GM06990 (cell line): ENCODE data around the gene AHSG.
"Not testable (repeated sequence)": the region's sequence is repeated elsewhere in the genome, so short reads cannot be mapped to it uniquely, and the experiment has no call there.

Experiments
- DNase-seq: peaks from one replicate; pipeline ENCODE4 v3.0.0-alpha.2; 2011; ENCODE audit not compliant: insufficient read length; ENCODE audit errors: extremely low read depth
- H3K27me3 ChIP-seq: replicated peaks from 2 replicates; pipeline ENCODE4 v1.6.0; 2011; ENCODE audit warnings: low read length; ENCODE audit not compliant: control insufficient read depth, insufficient read depth
- H3K36me3 ChIP-seq: 2 replicates; pipeline ENCODE4 v1.5.1; 2011; ENCODE audit warnings: low read length; ENCODE audit not compliant: control insufficient read depth, insufficient read depth
- H3K4me3 ChIP-seq: replicated peaks from 2 replicates; pipeline ENCODE4 v1.5.1; 2011; ENCODE audit warnings: low read depth, mild to moderate bottlenecking, control low read depth, low read length
- TF ChIP-seq, protein P1 (sequence below): IDR thresholded peaks from 2 replicates; pipeline ENCODE4 v1.5.1; 2011; ENCODE audit warnings: low read length, control low read depth, mild to moderate bottlenecking, inconsistent platforms; ENCODE audit not compliant: insufficient read depth, poor library complexity, severe bottlenecking

AHSG gene

GRCh38 chr3:186612721-186613636, at the start of gene AHSG:
Gene AHSG (plus strand): TSS chr3:186613060. CDS start chr3:186613142, 82 bp downstream.
- no peak within 1 kb of the TSS for H3K4me3 ChIP-seq
- H3K27me3 ChIP-seq, result peaks cover 1% of the 10 kb centered on the region
- TF ChIP-seq, protein P1, sequence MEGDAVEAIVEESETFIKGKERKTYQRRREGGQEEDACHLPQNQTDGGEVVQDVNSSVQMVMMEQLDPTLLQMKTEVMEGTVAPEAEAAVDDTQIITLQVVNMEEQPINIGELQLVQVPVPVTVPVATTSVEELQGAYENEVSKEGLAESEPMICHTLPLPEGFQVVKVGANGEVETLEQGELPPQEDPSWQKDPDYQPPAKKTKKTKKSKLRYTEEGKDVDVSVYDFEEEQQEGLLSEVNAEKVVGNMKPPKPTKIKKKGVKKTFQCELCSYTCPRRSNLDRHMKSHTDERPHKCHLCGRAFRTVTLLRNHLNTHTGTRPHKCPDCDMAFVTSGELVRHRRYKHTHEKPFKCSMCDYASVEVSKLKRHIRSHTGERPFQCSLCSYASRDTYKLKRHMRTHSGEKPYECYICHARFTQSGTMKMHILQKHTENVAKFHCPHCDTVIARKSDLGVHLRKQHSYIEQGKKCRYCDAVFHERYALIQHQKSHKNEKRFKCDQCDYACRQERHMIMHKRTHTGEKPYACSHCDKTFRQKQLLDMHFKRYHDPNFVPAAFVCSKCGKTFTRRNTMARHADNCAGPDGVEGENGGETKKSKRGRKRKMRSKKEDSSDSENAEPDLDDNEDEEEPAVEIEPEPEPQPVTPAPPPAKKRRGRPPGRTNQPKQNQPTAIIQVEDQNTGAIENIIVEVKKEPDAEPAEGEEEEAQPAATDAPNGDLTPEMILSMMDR, result no peak
- no peaks in the 10 kb centered on the region for H3K36me3 ChIP-seq
- no peak for DNase-seq

- TF ChIP-seq, protein P1, result no peak
- no peak for DNase-seq
- no peak overlapping the region for H3K4me3 ChIP-seq
Measured at GRCh38 chr3:186564586-186564985, 48.3 kb upstream of the AHSG start.

DNA sequence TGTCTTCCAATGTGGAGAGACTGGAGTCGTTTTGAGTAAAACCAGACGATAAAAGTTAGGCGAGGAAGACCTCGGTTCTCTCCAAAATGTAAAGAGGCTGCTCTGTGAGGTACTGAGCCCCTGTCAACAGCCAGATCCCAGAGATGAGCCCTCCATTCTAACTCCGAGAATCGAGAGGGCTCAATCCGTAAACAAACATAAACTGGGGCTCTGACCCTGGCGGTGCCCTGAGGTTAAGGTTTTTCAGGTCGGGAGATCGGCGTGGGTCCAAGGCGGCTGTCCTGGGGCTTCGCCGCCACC, 46.1 kb upstream of the AHSG start:
- TF ChIP-seq, protein P1, result no peak
- DNase-seq, result no peak

More at GRCh38 chr3:186564586-186564985, 48.3 kb upstream of the AHSG start:
- Histone ChIP-seq H3K36me3 (no peaks in the 10 kb centered on the region), H3K27me3 (no peaks in the 10 kb centered on the region)

DNA sequence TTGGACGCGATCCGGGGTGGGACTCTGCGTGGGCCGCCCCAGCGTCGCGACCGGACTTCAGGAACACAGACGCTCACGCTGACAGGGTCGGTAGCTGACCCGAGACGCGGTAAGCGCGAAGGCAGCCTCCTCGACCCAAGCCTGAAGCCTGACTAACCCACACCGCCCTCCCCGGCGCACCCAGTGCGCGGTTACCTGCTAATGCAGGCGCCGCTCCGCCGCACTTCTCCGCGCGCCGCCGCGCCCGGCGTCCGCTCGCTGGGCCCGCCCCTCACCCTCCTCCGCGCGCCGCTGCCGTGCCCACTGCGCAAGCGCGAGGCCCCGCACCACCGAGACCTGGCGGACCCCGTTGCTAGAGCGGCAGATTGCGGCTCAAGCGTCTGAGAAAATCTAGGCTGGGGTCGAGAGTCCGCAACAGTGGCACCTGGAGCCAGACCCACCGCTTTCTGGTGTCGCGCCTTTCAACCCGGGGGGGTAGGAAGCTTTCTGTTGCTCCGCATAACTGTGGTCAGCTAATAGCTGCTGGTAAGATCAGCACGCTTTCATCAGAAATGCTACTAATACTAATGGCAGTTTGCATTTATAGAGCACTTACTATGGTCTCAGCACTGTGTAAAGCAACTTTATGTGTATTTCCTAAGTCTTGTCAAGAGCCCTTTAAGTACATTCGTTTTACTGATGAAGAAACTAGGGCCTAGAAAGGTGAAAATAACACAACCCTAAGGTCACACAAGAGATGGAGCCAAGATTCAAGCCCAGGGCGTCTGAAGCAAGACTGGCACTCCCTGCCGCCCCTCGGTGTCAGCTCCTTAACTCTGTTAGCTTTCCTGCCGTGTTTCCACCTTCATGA, 45.6 kb upstream of the AHSG start, which contains the start of gene TBCCD1:
Gene TBCCD1 (minus strand): TSS at position 268 of the 850 bp plus-strand sequence. CDS start 3,010 bp downstream, outside the sequence.
- H3K36me3 ChIP-seq, result no peaks in the 10 kb centered on the region
- TF ChIP-seq, protein P1, result no peak
- H3K4me3 ChIP-seq, result peak within 1 kb of the TSS; percentile 93
- DNase-seq, result peak; percentile 98
- no peaks in the 10 kb centered on the region for H3K27me3 ChIP-seq

More for the DNA sequence above, 46.1 kb upstream of the AHSG start:
- Histone ChIP-seq H3K36me3 (no peaks in the 10 kb centered on the region), H3K27me3 (no peaks in the 10 kb centered on the region), H3K4me3 (peak overlapping the region; percentile 93)

DNA sequence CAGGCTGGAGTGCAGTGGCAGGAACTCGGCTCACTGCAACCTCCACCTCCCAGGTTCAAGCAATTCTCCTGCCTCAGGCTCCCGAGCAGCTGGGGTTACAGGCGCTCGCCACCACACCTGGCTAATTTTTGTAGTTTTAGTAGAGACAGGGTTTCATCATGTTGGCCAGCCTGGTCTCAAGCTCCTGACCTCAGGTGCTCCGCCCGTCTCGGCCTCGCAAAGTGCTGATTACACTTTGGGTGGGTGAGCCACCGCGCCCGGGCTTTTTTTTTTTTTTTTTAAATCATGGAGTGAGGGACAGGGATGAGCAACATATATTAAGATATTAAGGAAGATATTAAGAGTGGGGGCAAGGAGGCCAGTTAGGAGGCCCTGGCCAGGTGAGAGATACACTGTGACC, 43.5 kb upstream of the AHSG start:
- H3K4me3 ChIP-seq, result peak overlapping the region; percentile 93
- not testable (repeated sequence) for H3K36me3 ChIP-seq, H3K27me3 ChIP-seq, DNase-seq

DNA sequence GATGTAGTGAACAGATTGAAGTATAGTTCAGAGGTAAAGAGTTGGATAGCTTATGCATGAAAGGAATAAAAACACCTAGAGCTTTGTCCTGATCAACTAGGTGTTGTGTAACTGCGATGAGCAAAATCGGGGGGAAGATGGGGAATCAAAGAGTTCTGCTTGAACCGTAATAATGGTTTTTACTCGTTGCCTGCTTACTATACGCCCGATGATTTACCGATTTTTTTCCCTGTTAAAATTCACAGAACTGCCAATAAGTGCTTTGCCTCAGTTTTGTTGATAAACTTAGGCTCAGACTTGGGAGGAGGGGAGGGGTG, 43.1 kb upstream of the AHSG start:
- TF ChIP-seq, protein P1, result no peak
- DNase-seq, result no peak

More for the DNA sequence above, 43.1 kb upstream of the AHSG start:
- no peaks in the 10 kb centered on the region for H3K27me3 ChIP-seq
- peak overlapping the region; percentile 93 for H3K4me3 ChIP-seq
- H3K36me3 ChIP-seq, result peaks cover 2% of the 10 kb centered on the region; the same call in 1 of the 2 replicates
